Activated CD8-positive, alpha-beta memory T cell treated with anti-CD3 and anti-CD28 coated beads for 4 hours (primary cell): Measurements from ENCODE around the gene SUPT3H.
A peak's percentile ranks its signal among the peaks of the same experiment; 100 is the strongest.

Experiments used
- DNase-seq, 2 donors: peaks; one replicate each; pipeline ENCODE4 v3.0.0-alpha.2; 2020; ENCODE audit warnings: low read depth in 2 of 2

Gene SUPT3H

DNA sequence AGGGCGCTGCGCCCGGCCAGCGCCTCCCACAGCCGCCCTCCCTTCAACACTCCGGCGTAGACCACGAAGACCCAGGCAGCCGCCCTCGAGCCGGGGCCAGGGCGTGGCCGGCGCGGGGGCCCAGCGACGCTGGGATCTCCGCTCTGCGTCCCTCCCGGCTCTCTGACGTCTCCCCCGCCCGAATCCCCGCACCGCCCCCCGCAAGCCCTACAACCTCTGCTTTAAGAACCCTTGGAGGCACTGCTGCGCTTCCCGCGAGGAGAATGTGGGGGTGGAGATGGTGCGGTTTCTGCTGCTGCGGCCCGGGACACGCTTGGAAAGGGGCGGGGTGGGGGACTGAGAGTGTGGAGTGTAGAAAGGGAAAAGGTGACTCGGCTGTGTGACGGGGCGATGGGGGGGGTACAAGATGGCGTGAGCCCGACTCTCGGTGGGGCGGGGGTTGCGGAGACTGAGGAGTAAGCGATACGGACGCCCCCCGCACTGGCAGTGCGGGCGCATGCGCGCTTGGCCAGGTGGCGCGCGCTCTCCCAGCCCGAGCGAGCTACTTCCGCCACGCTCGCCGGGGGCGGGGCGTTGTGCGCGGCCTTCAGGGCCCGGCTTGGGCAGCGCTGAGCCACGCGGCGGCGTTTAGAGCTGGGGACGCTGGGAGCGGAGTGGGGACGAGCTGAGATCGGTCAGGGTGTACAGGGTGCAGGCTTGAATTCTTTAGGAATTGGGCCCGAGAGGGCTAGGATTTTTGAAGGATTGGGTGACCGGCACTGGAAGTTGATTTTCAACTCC, at the start of gene SUPT3H:
TSS of gene SUPT3H (minus strand) at position 381 of the 780 bp plus-strand sequence.
- peak; percentile 91 to 93 for DNase-seq

DNA sequence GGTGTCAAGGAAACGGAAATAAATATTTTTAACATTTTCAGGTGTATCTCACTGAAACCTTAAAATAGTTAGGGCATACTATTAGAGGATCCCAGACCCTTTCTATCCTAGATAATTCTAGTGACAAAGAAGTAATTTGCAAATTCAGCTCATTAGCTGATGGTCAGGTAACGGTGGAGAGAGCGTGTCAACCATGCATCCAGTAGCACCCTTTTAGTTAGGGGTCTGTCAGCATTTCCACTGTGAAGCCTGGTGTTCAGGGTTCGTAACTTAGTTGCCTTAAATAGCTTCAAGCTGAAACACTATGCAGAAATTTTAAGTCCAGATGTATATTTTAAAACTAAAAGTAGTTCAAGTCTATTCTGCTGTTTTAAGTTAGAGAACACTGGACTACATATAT, 48.5 kb upstream of the SUPT3H start:
- DNase-seq: no peak

DNA sequence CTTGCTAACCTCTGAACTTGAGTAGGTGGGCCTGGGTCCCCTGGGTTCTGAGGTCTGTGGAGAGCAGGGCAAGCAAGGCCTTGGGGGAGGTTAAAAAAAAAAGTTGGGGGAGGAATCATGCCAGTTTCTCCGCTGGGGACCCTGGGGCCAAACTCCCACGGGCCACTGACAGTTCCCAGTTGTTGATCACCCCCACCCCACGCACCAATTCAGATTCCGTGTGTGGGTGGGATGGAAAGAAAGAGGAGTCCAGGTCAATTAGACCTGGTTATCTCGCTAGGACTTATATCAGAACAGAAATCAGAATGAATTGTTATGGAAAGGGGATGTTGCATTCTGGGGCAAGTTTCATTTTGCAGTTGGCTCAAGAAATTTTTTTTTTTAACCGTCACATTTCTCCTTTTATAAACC, 46.7 kb upstream of the SUPT3H start:
- DNase-seq: peak in 1 of 2 donors; percentile 36

DNA sequence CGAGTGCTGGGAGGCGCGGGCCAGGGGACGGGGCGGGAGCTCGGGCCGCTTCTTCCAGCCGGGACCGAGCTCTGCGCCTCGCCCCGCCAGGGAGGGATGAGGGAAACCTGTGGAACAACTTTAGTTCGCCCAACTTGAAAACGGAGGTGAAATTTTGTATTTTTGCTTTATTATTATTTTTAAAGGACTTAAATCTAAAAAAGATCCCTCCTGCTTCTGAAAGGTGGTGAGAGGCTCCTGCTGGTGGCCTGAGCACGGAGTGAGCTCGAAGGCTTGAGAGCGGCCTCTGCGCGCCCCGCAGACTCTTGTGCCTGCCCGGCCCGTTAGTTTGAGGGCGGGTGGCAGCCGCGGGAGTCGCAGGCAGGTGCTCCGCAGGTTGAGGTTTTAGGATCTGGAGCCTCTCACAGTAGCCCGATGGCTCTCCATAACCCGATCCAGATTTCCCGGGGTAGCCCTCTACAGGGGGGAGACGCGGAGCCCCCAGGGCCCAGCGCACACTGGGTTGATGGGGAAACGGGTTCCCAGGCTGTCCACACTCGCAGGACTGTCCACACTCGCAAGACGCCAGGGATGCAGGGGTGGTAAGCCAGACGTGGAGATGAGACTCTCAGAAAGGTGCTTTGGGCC, 46.2 kb upstream of the SUPT3H start:
- DNase-seq: no peak

DNA sequence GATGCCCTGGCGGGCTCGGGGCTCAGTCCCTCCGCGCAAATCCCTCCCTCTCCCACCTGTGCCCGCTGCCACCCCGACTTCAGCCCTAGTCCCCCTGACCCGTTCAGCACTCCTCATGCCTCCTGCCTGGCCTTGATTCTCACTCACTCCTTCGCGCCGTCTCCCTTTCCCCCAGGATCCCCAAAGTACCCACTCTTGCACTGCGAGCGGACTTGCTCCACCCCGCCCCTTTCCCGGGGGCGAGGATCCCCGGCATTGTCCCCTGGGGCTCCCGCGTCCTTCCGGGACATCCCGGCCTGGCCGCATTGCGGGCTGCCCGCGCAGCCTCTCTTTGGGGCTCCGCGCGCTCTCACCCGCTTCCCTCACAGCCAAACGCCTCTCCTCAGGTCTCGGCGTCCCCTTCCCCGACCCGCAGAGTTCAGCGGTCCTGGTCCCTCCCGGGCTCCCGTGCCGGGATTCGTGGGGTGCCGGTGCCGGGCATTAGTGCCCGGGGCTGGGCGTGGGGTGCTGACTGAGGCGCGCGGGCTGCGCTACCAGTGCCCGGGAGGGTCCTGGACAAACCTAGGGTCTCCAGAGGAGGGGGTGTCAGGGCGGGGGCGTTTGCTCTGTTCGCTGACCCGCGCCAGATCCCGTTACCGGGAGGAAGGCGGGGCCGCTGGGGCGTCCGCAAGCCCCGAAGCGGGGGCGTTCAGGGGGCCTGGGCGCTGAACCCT, 45.5 kb upstream of the SUPT3H start:
- DNase-seq: no peak

DNA sequence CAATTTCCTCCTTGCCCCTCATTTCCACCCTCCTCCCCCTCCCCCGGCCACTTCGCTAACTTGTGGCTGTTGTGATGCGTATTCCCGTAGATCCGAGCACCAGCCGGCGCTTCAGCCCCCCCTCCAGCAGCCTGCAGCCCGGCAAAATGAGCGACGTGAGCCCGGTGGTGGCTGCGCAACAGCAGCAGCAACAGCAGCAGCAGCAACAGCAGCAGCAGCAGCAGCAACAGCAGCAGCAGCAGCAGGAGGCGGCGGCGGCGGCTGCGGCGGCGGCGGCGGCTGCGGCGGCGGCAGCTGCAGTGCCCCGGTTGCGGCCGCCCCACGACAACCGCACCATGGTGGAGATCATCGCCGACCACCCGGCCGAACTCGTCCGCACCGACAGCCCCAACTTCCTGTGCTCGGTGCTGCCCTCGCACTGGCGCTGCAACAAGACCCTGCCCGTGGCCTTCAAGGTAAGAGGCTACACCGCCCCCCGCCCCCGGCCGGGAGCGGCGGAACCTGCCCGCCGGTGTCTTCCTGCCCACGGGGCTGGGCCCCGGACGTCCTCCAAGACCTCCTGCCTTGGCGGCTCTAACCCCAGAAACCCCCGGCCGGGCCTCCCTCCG, 44.9 kb upstream of the SUPT3H start:
- peak in 1 of 2 donors; percentile 37 for DNase-seq

DNA sequence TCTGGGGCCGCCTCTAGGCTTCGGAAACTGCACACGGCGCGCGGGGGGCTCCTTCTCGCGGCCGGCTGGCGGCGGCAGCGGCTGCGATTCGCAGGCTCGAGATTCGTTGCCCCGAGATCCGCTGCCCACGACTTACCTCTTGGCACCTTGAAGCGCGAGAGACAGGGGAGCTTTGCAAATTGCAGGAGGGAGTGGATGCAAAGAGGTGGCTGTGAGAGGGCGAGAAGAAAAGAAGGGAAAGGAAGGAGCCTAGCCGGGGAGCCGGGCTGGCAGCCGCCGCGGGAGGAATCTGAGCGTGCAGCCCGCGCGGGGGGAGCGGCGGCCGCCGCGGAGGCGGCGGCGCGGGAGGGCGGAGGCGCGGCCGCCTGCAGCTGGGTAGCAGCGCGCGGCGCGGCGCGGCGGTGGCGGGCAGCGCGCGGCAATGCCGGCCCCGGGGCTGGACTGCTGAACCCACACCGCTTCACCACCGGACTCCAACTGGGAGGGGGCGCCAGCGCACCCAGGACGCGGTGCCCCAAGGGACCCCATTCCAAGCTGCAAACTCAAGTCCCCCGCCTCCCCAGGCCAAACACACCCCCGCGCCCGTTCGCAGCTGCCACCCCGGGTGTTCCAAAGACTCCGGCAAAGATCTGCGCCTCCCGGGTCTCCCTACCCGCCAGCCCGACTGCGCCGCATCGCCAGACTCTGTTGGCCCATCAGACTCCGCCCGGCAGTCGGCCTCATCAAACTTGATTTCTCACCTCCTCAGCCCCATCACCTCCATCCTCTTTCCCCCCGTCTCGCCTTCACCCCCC, 44.2 kb upstream of the SUPT3H start:
- DNase-seq: peak in 1 of 2 donors; percentile 16

DNA sequence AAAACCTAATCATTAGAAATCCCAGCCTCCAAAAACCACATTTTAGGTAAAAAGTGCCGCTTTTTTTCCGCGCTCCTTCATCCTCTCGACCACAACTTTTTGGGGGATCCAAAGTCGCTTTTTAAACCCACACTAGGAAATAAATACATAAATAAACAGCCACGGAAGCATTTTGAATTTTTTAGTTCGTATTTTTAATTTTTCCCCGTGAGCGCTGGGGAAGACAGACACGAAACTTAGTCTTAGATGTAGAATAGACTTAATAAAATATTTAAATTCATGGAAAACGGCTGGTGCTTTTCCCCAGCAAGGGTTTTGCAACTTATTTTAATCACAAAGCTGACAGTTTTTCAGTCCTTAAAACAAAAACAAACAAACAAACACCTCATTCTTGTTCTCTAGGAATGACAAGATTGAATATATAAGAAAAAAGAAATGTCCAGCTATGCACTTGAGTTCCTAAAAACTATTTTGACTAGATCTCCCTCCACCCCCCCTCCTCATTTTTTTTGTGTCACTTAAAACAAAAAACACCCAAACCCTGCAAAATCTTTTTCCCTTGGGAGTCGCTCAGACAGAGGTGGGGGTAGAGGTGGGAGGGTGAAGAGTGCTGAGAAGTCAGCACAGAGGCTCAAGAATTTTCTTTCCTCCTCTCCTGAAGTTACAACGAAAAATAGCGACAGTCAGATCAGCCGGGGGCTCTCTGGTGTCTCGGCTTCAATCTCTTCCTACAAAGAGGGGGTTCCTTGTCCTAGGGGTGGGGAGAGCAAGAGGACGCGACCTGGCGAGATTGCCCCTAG, 43.4 kb upstream of the SUPT3H start:
- no peak for DNase-seq

DNA sequence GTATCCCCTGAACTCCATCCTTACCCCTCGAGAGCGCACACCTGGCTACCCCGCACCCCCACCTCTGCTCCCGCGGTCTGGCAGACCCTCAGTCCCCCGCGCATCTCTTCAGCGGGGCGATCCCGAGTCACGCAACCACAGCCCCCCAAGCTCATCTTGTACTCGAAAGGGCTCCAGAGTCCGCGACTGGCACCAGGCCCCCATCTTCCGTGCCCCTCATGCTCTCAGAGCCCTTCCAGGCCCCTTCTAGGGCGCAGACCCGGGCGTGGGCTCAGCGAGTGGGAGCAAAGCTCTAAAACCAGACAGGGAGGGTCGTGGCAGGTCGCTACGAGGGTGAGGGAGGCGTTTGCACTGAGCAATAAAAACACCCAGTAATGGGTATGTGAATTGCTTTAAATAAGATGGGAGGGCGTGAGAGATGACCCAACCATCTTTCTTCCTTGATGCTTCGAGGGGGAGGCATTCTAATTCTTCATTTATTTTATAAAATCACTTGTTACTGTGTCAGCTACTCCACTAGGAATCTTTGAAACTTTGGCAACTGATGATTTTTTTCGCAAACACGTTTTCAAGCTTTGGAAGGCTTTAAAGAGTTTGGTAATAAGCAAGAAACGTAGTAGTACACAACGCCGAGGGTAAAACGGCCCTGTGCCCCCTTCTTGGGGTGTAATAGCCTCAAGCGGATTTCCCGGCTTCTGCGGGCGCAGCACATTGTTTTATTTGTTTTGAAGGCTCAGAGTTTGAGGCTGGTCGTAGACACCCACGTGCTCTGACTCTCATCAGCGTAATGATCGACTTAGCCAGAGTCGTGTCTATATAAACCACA, 42.6 kb upstream of the SUPT3H start:
- peak in 1 of 2 donors; percentile 59 for DNase-seq

DNA sequence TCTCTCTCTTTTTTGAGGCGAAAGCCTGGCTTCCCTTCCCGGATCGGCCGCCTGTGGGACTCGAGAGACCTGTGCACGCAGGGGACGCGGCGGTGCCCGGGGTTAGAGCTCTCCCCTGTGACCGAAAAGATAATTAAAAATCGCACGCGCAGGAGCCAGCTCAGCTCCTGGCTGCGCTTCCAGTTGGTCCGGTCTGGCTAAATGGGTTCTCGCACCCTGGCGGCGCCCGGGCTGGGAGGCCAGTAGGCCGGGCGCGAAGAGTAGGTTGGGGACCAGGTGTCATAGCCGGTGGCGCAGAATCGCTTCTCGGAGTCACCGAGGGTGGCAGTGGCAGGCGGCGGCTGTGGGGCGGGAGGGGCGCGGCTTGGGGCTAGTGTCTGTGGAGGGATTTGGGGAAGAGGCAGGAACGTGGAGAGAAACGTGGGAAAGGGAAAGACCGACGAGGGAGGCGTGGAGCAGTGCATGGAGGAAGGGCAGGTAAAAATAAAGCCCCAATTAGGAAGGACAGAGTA, 41.9 kb upstream of the SUPT3H start:
- DNase-seq: peak in 1 of 2 donors; percentile 42

DNA sequence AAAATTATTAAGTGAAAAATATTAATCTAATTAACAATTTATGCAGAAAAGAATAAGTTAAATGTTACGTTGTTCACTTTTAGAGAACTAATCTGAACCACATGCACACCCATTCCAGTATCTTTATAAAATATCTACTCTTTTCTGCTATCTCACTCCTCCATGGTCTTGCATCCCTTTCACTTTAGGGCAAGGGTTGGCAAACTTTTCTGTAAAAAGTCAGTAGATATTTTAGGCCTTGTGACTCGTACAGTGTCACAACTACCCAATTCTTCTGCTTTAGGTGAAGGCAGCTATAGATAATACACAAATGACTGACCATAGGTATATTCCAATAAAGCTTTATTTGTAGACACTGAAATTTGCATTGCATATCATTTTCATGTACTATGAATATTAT, 39.7 kb upstream of the SUPT3H start:
- DNase-seq: no peak

DNA sequence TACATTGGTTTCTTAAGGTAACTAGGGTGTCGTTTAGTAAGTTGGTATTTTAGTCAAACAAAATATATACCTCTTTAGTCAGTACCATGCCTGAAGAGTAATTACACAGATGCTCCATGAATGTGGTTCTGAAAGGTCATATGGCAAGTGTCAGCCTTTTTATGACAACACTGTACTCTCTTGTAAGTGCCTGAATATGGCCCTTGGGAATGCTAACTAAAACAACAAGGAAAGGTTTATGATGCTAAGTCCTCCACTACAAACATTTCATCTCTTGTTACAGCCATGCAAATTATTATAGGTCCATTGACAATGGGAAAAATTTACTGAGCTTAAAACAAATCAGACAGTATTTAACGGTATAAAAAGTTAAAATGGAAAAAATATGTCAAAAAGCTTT, 39.0 kb upstream of the SUPT3H start:
- no peak for DNase-seq

DNA sequence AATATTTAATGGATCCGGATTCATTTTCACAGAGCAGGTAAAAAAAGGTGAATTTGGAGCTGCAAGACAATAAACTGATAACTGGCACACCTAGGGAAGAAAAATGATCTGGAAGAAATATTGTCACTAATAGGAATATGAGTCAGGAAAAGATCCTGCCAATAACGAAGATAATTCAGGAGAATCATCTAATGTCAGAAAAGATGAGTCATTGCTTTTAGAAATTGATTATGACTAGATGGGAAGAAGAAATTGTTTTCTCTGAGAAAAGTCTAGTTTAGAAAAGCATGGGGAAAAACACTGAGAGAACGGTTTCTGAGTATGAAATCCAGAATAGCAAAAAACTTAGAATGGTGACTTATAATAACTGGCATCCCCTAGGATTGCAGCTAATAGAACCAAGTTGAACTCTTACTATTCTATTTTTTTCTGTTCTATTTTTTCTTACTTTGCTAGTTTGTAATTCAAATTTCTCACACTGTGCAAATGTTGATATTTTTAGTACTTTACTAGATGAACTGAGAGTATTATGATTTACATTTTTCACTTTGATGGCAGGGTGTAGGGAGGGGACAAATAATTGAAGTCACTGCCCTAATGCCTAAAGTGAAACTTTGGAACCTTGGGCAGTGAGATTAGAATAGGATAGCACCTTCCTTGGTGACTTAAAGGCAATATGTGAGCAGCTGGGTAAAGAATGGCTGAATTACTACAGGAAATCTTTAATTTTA, 38.2 kb upstream of the SUPT3H start:
- no peak for DNase-seq

DNA sequence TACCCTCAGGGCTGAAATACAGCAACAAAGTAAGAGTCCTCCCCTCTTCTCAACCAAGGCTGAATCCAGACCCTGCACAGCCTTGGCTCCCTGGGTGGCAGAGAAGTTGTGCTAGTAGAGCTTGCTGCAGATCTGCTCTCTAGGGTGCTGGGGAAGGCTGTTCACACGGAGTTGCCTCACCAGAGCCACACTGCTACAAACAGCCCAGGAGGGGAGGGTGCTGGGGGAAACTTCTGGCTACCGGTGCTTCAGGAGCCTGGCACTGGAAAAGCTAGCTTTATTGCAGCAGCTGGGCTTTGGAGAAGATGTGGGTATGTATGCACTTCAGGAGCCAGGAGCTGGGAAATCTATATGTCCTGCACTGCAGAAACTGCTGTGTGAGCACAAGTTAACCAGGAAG, 37.6 kb upstream of the SUPT3H start:
- DNase-seq: no peak

DNA sequence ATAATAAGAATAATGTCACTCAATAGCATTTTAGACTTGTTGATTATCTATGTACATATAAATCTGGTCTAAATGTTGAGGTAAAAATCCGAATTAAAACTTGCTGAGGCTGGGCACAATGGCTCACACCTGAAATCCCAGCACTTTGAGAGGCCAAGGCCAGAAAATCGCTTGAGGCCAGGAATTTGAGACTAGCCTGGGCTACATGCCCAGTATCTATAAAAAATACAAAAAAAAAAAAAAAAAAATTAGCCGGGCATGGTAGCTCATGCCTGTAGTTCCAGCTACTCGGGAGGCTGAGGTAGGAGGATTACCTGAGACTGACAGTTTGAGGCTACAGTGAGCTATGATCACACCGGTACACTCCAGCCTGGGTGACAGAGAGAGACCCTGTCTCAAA, 34.2 kb upstream of the SUPT3H start:
- no peak for DNase-seq

DNA sequence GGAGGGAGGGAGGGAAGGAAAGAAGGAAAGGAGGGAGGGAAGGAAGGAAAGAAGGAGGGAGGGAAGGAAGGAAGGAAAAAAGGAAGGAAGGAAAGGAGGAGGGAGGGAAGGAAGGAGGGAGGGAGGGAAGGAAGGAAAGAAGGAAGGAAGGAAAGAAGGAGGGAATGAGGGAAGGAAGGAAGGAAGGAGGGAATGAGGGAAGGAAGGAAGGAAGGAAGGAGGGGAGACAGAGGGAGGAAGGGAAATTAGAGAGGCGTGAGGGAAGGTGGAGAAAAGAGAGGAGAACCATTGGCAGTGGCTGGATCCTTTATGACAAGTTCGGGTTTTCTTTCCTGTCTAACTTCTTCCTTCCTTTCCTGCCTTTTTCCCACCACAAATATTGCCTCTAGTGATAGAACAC, 22.3 kb upstream of the SUPT3H start:
- DNase-seq: no peak

DNA sequence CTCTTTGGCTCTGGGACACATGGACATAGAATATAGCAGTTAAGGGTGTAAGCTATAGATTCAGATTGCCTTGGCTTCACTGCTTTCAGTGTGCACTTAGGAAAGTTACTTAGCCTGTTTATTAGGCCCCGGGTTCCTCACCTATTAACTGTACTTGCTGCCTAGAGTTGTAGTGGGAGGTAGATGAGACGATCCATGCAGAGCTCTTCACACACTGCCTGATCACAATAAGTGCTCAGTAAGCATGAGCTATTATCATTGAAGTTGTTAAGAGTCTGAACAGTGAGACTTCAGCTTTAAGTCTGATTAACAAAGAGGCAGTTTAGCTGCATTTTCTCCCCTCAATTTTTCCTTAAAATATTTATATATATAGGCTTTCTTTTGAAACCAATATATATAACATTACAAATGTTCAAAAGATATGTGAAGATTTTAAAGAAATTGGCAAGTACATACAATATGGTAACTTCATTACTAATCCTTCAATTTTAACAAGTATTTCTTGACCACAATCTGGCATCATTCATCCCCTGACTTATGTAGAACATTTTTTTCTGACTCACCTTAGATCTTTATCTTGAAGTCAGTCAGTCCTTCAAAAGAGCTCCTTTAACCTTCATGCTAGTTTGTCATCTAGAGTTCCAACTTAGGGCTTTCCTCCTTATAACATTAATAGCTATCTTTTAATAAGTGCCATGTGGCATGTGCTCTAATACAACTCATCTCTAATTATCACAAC, 20.5 kb upstream of the SUPT3H start:
- no peak for DNase-seq

DNA sequence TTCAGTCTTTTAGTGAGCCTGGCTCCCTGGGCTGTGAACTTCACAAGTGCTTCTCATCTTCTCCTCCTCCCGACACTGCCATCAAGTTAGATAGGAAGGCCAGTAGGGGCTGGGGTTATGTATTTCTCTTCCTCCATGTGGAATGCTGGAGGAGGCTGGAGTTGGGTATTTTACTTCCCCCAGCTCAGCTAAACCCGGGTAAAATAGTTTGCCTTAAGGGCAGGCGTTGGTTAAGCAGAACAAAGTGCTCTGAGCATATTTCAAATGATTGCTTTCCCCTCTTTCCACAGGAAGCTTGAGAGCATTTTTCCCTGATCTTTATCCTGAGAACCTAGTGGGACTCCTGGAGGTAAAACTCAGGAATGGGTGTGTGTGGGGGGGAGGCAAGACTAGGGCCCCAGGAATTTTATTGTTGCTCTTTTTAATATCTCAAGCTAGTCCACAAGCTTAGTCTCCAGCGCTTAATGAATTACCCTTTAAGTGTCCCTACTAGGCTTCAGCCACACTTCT, 16.9 kb upstream of the SUPT3H start:
- no peak for DNase-seq
